ENCODE measurements around the gene IQCE. TPM values are rescaled to one million over a fixed set of nuclear protein-coding genes. Genes with fewer than 3 reads are reported as not detected.

The IQCE gene
- total and polyA plus RNA-seq, 2 donors from 2014 or later = 6.1 to 27.8 TPM

- H3K27me3 ChIP-seq (ENCODE audit: control insufficient read depth, insufficient read depth, low read length) = no peaks in the 10 kb centered on the region
- intact Hi-C loops (cut with DNase I) = no loop called here
- no peak for TF ChIP-seq CTCF (IDR thresholded peaks at IDR 0.05; ENCODE audit: borderline replicate concordance, extremely low read depth, insufficient read depth)
- no peak overlapping the region for H3K9ac ChIP-seq (ENCODE audit: low read length in 3 of 3)
- H3K36me3 ChIP-seq (ENCODE audit: control insufficient read depth in 2 of 3, insufficient read depth in 3 of 3, low read length in 3 of 3) = peaks cover 6 to 20% (median 11%) of the 10 kb centered on the region in 3 donors
- H3K27ac ChIP-seq (ENCODE audit: low read depth in 2 of 2, low read length in 2 of 2) = no peak overlapping the region
- peak in 1 of 5 donors; percentile 64 for DNase-seq
- H3K4me1 ChIP-seq (ENCODE audit: control insufficient read depth in 2 of 3, insufficient read depth in 2 of 3, low read depth in 1 of 3, low read length in 3 of 3) = no peaks in the 10 kb centered on the region
- no peak for FAIRE-seq
- H3K9me3 ChIP-seq (ENCODE audit: control insufficient read depth in 2 of 3, insufficient read depth in 1 of 3, low read length in 3 of 3) = no peaks in the 10 kb centered on the region
- H3K4me3 ChIP-seq (ENCODE audit: low read length in 3 of 3) = no peak overlapping the region
Measured at GRCh38 chr7:2655870-2656614, 97.3 kb downstream of the IQCE start.

- Histone ChIP-seq H3K27me3 (ENCODE audit: control insufficient read depth, insufficient read depth, low read length) (no peaks in the 10 kb centered on the region), H3K27ac (ENCODE audit: low read depth in 2 of 2, low read length in 2 of 2) (no peak overlapping the region), H3K4me1 (ENCODE audit: control insufficient read depth in 2 of 3, insufficient read depth in 2 of 3, low read depth in 1 of 3, low read length in 3 of 3) (no peaks in the 10 kb centered on the region), H3K9me3 (ENCODE audit: control insufficient read depth in 2 of 3, insufficient read depth in 1 of 3, low read length in 3 of 3) (no peaks in the 10 kb centered on the region), H3K4me3 (ENCODE audit: low read length in 3 of 3) (no peak overlapping the region), H3K36me3 (ENCODE audit: control insufficient read depth in 2 of 3, insufficient read depth in 3 of 3, low read length in 3 of 3) (peaks cover 2 to 14% (median 8%) of the 10 kb centered on the region in 3 donors), H3K9ac (ENCODE audit: low read length in 3 of 3) (no peak overlapping the region)
- DNase-seq (no peak), FAIRE-seq (no peak)
- intact Hi-C loops (cut with DNase I) = no loop called here
- no peak for TF ChIP-seq CTCF (IDR thresholded peaks at IDR 0.05; ENCODE audit: borderline replicate concordance, extremely low read depth, insufficient read depth)
Measured at GRCh38 chr7:2657208-2657607, 98.4 kb downstream of the IQCE start.

- Histone ChIP-seq H3K4me3 (ENCODE audit: low read length in 3 of 3) (no peak overlapping the region), H3K9ac (ENCODE audit: low read length in 3 of 3) (no peak overlapping the region), H3K27ac (ENCODE audit: low read depth in 2 of 2, low read length in 2 of 2) (no peak overlapping the region), H3K4me1 (ENCODE audit: control insufficient read depth in 2 of 3, insufficient read depth in 2 of 3, low read depth in 1 of 3, low read length in 3 of 3) (peaks cover 0 to 6% (median 0%) of the 10 kb centered on the region in 3 donors), H3K36me3 (ENCODE audit: control insufficient read depth in 2 of 3, insufficient read depth in 3 of 3, low read length in 3 of 3) (peaks cover 2 to 14% (median 8%) of the 10 kb centered on the region in 3 donors), H3K9me3 (ENCODE audit: control insufficient read depth in 2 of 3, insufficient read depth in 1 of 3, low read length in 3 of 3) (no peaks in the 10 kb centered on the region), H3K27me3 (ENCODE audit: control insufficient read depth, insufficient read depth, low read length) (no peaks in the 10 kb centered on the region)
- no peak for TF ChIP-seq CTCF (IDR thresholded peaks at IDR 0.05; ENCODE audit: borderline replicate concordance, extremely low read depth, insufficient read depth)
- FAIRE-seq (no peak), DNase-seq (peak in 1 of 5 donors; percentile 64)
- intact Hi-C loops (cut with DNase I) = no loop called here
Measured at GRCh38 chr7:2657920-2658671, 99.3 kb downstream of the IQCE start.

All from kidney (tissue), 14 donors.